Measurements from ENCODE around the gene VPS41. TPM values are rescaled to one million over a fixed set of nuclear protein-coding genes. Genes with fewer than 3 reads are reported as not detected.

Gene VPS41
- total RNA-seq, 2 experiments from 2014 or later, result 23.2 to 46.1 TPM

GRCh38 chr7:38756521-38756920 lies 152.5 kb downstream of the VPS41 start:
- H3K36me3 ChIP-seq (ENCODE audit: insufficient read depth, low read length), result 0 out of 2 replicates have a peak, but pooled peaks cover 4% of the 10 kb centered on the region
- CTCF ChIA-PET (ENCODE audit: unreplicated experiment), result no interaction called here
- H3K79me2 ChIP-seq (ENCODE audit: insufficient read depth, low read depth, low read length), result no peaks in the 10 kb centered on the region
- H3K4me1 ChIP-seq (ENCODE audit: insufficient read depth, low read length, poor library complexity, severe bottlenecking), result no peaks in the 10 kb centered on the region
- H3K9me2 ChIP-seq (ENCODE audit: insufficient read depth, low read length), result no peaks in the 10 kb centered on the region
- H4K20me1 ChIP-seq (ENCODE audit: insufficient read depth, low read length), result no peaks in the 10 kb centered on the region
- H2AFZ ChIP-seq (ENCODE audit: low read length), result no peak overlapping the region
- DNase-seq (ENCODE audit: low spot score), result no peak
- intact Hi-C loops (cut with micrococcal nuclease; ENCODE audit: unreplicated experiment), result no loop called here
- H3K9me3 ChIP-seq (ENCODE audit: low read length), result no peaks in the 10 kb centered on the region
- no peak overlapping the region for H3K27ac ChIP-seq (ENCODE audit: low read depth, low read length, poor library complexity, severe bottlenecking)
- TF ChIP-seq CTCF (conservative IDR thresholded peaks at IDR 0.05; ENCODE audit: low read length) (no peak), EZH2phosphoT487 (IDR thresholded peaks at IDR 0.05; ENCODE audit: borderline replicate concordance, low read depth, low read length) (no peak)
- no peak overlapping the region for H3K4me3 ChIP-seq (ENCODE audit: low read depth, low read length, poor library complexity, severe bottlenecking)
- POLR2A ChIA-PET, result no interaction called here
- BruUV-seq (replicated peaks), result no TSS peak
- no peak overlapping the region for H3K4me2 ChIP-seq (ENCODE audit: low read length)

- Histone ChIP-seq H3K36me3 (ENCODE audit: insufficient read depth, low read length) (peaks cover 11% of the 10 kb centered on the region; the same call in 1 of the 2 replicates), H2AFZ (ENCODE audit: low read length) (no peak overlapping the region), H3K4me1 (ENCODE audit: insufficient read depth, low read length, poor library complexity, severe bottlenecking) (no peaks in the 10 kb centered on the region), H4K20me1 (ENCODE audit: insufficient read depth, low read length) (no peaks in the 10 kb centered on the region), H3K79me2 (ENCODE audit: insufficient read depth, low read depth, low read length) (no peaks in the 10 kb centered on the region), H3K9me3 (ENCODE audit: low read length) (no peaks in the 10 kb centered on the region), H3K9me2 (ENCODE audit: insufficient read depth, low read length) (no peaks in the 10 kb centered on the region), H3K4me2 (ENCODE audit: low read length) (no peak overlapping the region), H3K4me3 (ENCODE audit: low read depth, low read length, poor library complexity, severe bottlenecking) (no peak overlapping the region), H3K27ac (ENCODE audit: low read depth, low read length, poor library complexity, severe bottlenecking) (no peak overlapping the region)
- BruUV-seq (replicated peaks), result no TSS peak
- intact Hi-C loops (cut with micrococcal nuclease; ENCODE audit: unreplicated experiment), result no loop called here
- no peak for DNase-seq (ENCODE audit: low spot score)
- POLR2A ChIA-PET, result no interaction called here
- TF ChIP-seq CTCF (conservative IDR thresholded peaks at IDR 0.05; ENCODE audit: low read length) (no peak), EZH2phosphoT487 (IDR thresholded peaks at IDR 0.05; ENCODE audit: borderline replicate concordance, low read depth, low read length) (no peak)
- CTCF ChIA-PET (ENCODE audit: unreplicated experiment), result no interaction called here
These were observed 155.6 kb downstream of the VPS41 start for GRCh38 chr7:38753347-38753746.

GRCh38 chr7:38751416-38751815 lies 157.6 kb downstream of the VPS41 start:
- H3K27ac ChIP-seq (ENCODE audit: low read depth, low read length, poor library complexity, severe bottlenecking), result no peak overlapping the region
- H3K4me1 ChIP-seq (ENCODE audit: insufficient read depth, low read length, poor library complexity, severe bottlenecking), result no peaks in the 10 kb centered on the region
- peaks cover 11% of the 10 kb centered on the region; the same call in 1 of the 2 replicates for H3K36me3 ChIP-seq (ENCODE audit: insufficient read depth, low read length)
- intact Hi-C loops (cut with micrococcal nuclease; ENCODE audit: unreplicated experiment), result no loop called here
- ChIA-PET CTCF (ENCODE audit: unreplicated experiment) (interaction anchor here (1.0 kb wide), 1 partner anchor 12 kb away, joined by 3 read pairs; no protein-coding TSS in a partner anchor), POLR2A (interaction anchor here (1.3 kb wide), 1 partner anchor 13 kb away, joined by 3 read pairs; no protein-coding TSS in a partner anchor)
- H2AFZ ChIP-seq (ENCODE audit: low read length), result no peak overlapping the region
- no peaks in the 10 kb centered on the region for H3K9me3 ChIP-seq (ENCODE audit: low read length)
- H4K20me1 ChIP-seq (ENCODE audit: insufficient read depth, low read length), result no peaks in the 10 kb centered on the region
- H3K4me2 ChIP-seq (ENCODE audit: low read length), result no peak overlapping the region
- no TSS peak for BruUV-seq (replicated peaks)
- TF ChIP-seq CTCF (conservative IDR thresholded peaks at IDR 0.05; ENCODE audit: low read length) (no peak), EZH2phosphoT487 (IDR thresholded peaks at IDR 0.05; ENCODE audit: borderline replicate concordance, low read depth, low read length) (no peak)
- H3K4me3 ChIP-seq (ENCODE audit: low read depth, low read length, poor library complexity, severe bottlenecking), result no peak overlapping the region
- DNase-seq (ENCODE audit: low spot score), result no peak
- no peaks in the 10 kb centered on the region for H3K79me2 ChIP-seq (ENCODE audit: insufficient read depth, low read depth, low read length)
- no peaks in the 10 kb centered on the region for H3K9me2 ChIP-seq (ENCODE audit: insufficient read depth, low read length)

Measured in OCI-LY7 (cell line).